GM12892 (cell line): Measurements from ENCODE around the gene KIF26B.

Source experiments
- POLR2A ChIP-seq: IDR thresholded peaks from 2 replicates; pipeline ENCODE4 v1.6.1; 2011; ENCODE audit warnings: low read depth, low read length, control low read depth
- TAF1 ChIP-seq: IDR thresholded peaks from 2 replicates; pipeline ENCODE4 v1.6.1; 2011; ENCODE audit warnings: low read depth, mild to moderate bottlenecking, control low read depth, low read length, borderline replicate concordance

GRCh38 chr1:245458234-245458633, 303.4 kb downstream of the KIF26B start:
- TF ChIP-seq TAF1 (no peak), POLR2A (no peak)
